HL-60 (cell line): Measurements from ENCODE around the gene CORO2A.

ENCODE experiments used
- DNase-seq, 2 experiments: peaks; one replicate each; pipeline ENCODE4 v3.0.0-alpha.2; 2010 to 2020; ENCODE audit warnings: low read depth in 1 of 2, low spot score in 1 of 2
- H3K27ac ChIP-seq: fragments of 250-450 bp; sonication (Bioruptor Pico); replicated peaks from 2 replicates; pipeline ENCODE4 v1.5.1; 2020; ENCODE audit warnings: mild to moderate bottlenecking, moderate library complexity
- H3K27me3 ChIP-seq: fragments of 250-450 bp; sonication (Bioruptor Pico); 2 replicates; pipeline ENCODE4 v1.5.1; 2021; ENCODE audit warnings: mild to moderate bottlenecking, moderate library complexity; ENCODE audit not compliant: insufficient read depth, poor library complexity, severe bottlenecking
- H3K4me3 ChIP-seq: replicated peaks from 2 replicates; pipeline ENCODE4 v1.5.1; 2011; ENCODE audit warnings: mild to moderate bottlenecking, control low read depth, low read length; ENCODE audit not compliant: insufficient read depth
- GABPA ChIP-seq: IDR thresholded peaks from 2 replicates; pipeline ENCODE4 v1.6.1; 2012; ENCODE audit warnings: low read depth
- POLR2AphosphoS5 ChIP-seq: IDR thresholded peaks from 2 replicates; pipeline ENCODE4 v1.6.1; 2012; ENCODE audit warnings: low read depth
- REST ChIP-seq: IDR thresholded peaks from 2 replicates; pipeline ENCODE4 v1.6.1; 2012; ENCODE audit warnings: low read depth; ENCODE audit not compliant: insufficient replicate concordance
- SPI1 ChIP-seq: IDR thresholded peaks from 2 replicates; pipeline ENCODE4 v1.6.1; 2012; ENCODE audit warnings: low read depth, mild to moderate bottlenecking, borderline replicate concordance
- TF ChIP-seq, protein P1 (sequence below): IDR thresholded peaks from one replicate; pipeline ENCODE4 v1.5.1; 2011; ENCODE audit warnings: low read length, control low read depth, inconsistent platforms; ENCODE audit not compliant: insufficient read depth

CORO2A gene

DNA sequence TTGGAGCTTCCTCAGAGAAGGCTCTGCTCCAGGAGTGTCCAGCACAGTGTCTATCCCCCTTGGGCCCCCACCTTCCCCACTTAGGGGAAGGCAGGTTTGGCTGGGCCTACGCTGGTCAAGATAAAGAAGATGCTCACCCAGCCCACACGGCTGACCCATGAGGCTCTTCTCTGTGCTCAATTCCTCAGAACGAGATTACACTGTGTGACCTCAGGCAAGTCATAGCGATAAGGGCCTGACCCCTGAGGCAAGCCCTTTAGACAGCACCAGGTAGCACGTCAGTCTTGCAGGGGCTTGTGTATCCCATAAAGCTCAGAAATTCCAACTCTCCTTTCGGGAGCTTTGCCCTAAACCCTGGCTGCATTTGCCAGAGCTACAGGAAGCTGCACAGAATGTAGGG lies 32.6 kb downstream of the CORO2A start:
- no peak for TF ChIP-seq GABPA
- TF ChIP-seq SPI1, result no peak
- TF ChIP-seq, protein P1, sequence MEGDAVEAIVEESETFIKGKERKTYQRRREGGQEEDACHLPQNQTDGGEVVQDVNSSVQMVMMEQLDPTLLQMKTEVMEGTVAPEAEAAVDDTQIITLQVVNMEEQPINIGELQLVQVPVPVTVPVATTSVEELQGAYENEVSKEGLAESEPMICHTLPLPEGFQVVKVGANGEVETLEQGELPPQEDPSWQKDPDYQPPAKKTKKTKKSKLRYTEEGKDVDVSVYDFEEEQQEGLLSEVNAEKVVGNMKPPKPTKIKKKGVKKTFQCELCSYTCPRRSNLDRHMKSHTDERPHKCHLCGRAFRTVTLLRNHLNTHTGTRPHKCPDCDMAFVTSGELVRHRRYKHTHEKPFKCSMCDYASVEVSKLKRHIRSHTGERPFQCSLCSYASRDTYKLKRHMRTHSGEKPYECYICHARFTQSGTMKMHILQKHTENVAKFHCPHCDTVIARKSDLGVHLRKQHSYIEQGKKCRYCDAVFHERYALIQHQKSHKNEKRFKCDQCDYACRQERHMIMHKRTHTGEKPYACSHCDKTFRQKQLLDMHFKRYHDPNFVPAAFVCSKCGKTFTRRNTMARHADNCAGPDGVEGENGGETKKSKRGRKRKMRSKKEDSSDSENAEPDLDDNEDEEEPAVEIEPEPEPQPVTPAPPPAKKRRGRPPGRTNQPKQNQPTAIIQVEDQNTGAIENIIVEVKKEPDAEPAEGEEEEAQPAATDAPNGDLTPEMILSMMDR, result no peak
- no peak for TF ChIP-seq POLR2AphosphoS5
- TF ChIP-seq REST, result no peak
- no peaks in the 10 kb centered on the region for H3K27me3 ChIP-seq
- H3K4me3 ChIP-seq, result no peak overlapping the region
- no peak for DNase-seq
- H3K27ac ChIP-seq, result no peak overlapping the region

DNA sequence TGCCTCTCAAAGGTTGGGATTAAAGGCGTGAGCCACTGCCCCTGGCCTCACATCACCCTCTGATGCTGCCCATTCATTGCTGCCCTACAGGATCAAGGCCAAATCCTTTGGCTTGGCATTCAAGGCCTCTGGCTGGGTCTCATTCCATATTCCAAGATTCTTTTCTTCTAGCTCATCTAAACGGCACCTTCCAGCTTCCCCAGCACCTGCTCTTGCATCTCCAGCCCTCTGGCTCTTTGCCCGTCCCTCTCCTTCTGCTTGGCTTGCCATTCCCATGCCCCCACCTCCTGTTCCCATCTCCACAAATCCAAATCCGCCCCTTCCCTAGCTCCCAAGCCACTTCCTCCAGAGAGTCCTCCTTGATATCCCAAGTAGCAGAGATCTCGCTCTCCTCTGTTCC lies 33.1 kb downstream of the CORO2A start:
- no peak for DNase-seq
- TF ChIP-seq SPI1 (no peak), REST (no peak)
- no peak overlapping the region for H3K27ac ChIP-seq
- H3K4me3 ChIP-seq, result no peak overlapping the region
- no peaks in the 10 kb centered on the region for H3K27me3 ChIP-seq

DNA sequence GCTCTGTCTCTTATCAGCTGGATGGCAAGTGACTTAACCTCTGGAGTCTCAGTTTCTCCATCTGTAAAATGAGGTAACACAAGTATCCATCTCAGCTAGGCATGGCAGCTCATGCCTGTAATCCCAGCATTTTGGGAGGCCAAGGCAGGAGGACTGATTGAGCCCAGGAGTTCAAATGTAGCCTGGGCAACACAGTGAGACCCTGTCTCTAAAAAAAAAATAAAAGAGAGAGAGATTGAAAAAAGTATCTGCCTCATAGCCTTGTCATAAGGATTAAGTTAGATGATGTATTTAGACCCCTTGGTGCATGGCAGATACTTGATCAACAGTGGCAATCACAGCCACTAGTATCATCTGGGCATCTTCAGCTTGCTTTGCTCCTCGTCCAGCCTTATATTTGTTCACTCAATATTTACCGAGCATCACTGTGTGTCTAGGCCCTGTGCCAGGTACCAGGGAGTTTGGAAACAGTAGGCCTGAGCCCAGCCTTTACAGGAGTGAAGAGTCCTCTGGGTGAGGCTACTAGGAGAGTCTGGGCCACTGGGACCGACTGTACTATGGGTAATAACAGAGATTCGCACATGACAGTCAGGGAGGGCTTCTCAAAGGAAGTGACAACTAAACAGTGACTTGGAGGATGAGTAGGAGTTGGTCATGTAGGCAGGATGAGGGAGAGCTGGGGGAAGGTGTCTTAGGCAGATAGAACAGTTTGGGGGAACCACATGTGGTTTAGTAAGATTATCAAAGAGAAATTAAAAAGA lies 34.2 kb downstream of the CORO2A start:
- DNase-seq, result no peak
- TF ChIP-seq REST (no peak), GABPA (no peak), SPI1 (no peak), POLR2AphosphoS5 (no peak)
- TF ChIP-seq, protein P1, result no peak
- H3K27ac ChIP-seq, result no peak overlapping the region

More for the DNA sequence above, 34.2 kb downstream of the CORO2A start:
- H3K27me3 ChIP-seq, result no peaks in the 10 kb centered on the region
- H3K4me3 ChIP-seq, result no peak overlapping the region
